Measurements from ENCODE around the gene RAPGEF5. TPM values are rescaled to one million over a fixed set of nuclear protein-coding genes. Genes with fewer than 3 reads are reported as not detected.

Gene RAPGEF5
- total RNA-seq, 1 experiment from 2014 or later = 13.3 TPM

- Histone ChIP-seq H2BK20ac (ENCODE audit: low read depth, low read length, poor library complexity, severe bottlenecking) (no peak overlapping the region), H3K79me2 (ENCODE audit: insufficient read depth, low read length) (no peaks in the 10 kb centered on the region)
- no CpG with 5 or more reads among the region's 1 CpG for WGBS (ENCODE audit: extremely low coverage, insufficient read length, low lambda C conversion rate)
These were observed 154.8 kb downstream of the RAPGEF5 start for GRCh38 chr7:22202141-22202540.

More at GRCh38 chr7:22202141-22202540, 154.8 kb downstream of the RAPGEF5 start:
- Histone ChIP-seq H2BK120ac (ENCODE audit: low read depth, low read length, poor library complexity, severe bottlenecking) (no peak overlapping the region), H2BK5ac (ENCODE audit: insufficient read length, low read length) (no peak overlapping the region), H3K9ac (ENCODE audit: extremely low read depth, insufficient read length, low read length) (no peak overlapping the region), H4K8ac (replicated peaks; ENCODE audit: insufficient read length, low read depth, low read length) (no peak overlapping the region), H3K14ac (ENCODE audit: insufficient read depth, low read length) (no peak overlapping the region), H4K20me1 (ENCODE audit: control insufficient read depth, insufficient read depth, insufficient read length) (peaks cover 3% of the 10 kb centered on the region), H3K56ac (ENCODE audit: insufficient read length, low read depth, low read length) (no peak overlapping the region), H3K27me3 (ENCODE audit: insufficient read depth, low read length) (no peaks in the 10 kb centered on the region; the same call in 1 of the 2 replicates), H3K4me1 (ENCODE audit: insufficient read depth, low read length) (peaks cover 2% of the 10 kb centered on the region; the same call in 1 of the 2 replicates), H2AFZ (ENCODE audit: low read length) (no peak overlapping the region), H4K91ac (ENCODE audit: insufficient read length, low read depth, low read length) (no peak overlapping the region), H3K23me2 (ENCODE audit: insufficient read length, low read depth, low read length, poor library complexity, severe bottlenecking) (no peaks in the 10 kb centered on the region), H2BK12ac (ENCODE audit: insufficient read length, low read depth, low read length) (no peak overlapping the region), H3K18ac (ENCODE audit: insufficient read length, low read depth, low read length) (no peak overlapping the region), H2AK5ac (ENCODE audit: insufficient read length, low read length) (no peak overlapping the region), H3K23ac (ENCODE audit: insufficient read length, low read depth, low read length) (no peak overlapping the region), H4K5ac (ENCODE audit: insufficient read length, low read depth, low read length) (no peak overlapping the region), H3K4ac (ENCODE audit: low read depth, low read length) (no peak overlapping the region), H3K9me3 (ENCODE audit: control insufficient read depth, low read depth, low read length) (no peaks in the 10 kb centered on the region), H3T11ph (ENCODE audit: low read length) (no peak overlapping the region), H2BK15ac (ENCODE audit: low read depth, low read length) (no peak overlapping the region), H3K4me2 (ENCODE audit: insufficient read depth, insufficient read length, low read length) (no peak overlapping the region), H3K27ac (ENCODE audit: insufficient read length, low read depth, low read length) (no peak overlapping the region), H3K79me1 (ENCODE audit: insufficient read depth, low read depth, low read length, poor library complexity, severe bottlenecking) (no peaks in the 10 kb centered on the region)
- Mint-ChIP-seq H3K4me3 (no peak overlapping the region), H3K36me3 (ENCODE audit: insufficient read depth in 1 of 3, low read depth in 3 of 3) (peaks cover 0 to 3% (median 2%) of the 10 kb centered on the region in 3 experiments; a peak in 2 of 7 replicates), H3K27ac (no peak overlapping the region), H3K4me1 (peaks cover 10 to 15% of the 10 kb centered on the region in 2 experiments), H3K27me3 (ENCODE audit: low read depth) (peaks cover 6% of the 10 kb centered on the region), H3K9me3 (no peaks in the 10 kb centered on the region)
- DNase-seq = no peak
- TF ChIP-seq, protein P1, sequence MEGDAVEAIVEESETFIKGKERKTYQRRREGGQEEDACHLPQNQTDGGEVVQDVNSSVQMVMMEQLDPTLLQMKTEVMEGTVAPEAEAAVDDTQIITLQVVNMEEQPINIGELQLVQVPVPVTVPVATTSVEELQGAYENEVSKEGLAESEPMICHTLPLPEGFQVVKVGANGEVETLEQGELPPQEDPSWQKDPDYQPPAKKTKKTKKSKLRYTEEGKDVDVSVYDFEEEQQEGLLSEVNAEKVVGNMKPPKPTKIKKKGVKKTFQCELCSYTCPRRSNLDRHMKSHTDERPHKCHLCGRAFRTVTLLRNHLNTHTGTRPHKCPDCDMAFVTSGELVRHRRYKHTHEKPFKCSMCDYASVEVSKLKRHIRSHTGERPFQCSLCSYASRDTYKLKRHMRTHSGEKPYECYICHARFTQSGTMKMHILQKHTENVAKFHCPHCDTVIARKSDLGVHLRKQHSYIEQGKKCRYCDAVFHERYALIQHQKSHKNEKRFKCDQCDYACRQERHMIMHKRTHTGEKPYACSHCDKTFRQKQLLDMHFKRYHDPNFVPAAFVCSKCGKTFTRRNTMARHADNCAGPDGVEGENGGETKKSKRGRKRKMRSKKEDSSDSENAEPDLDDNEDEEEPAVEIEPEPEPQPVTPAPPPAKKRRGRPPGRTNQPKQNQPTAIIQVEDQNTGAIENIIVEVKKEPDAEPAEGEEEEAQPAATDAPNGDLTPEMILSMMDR (conservative IDR thresholded peaks at IDR 0.05) = no peak

Measured in H9 (cell line).